GM18951 (cell line): ENCODE results near the gene WIPI1.
"Not testable (repeated sequence)": the region's sequence is repeated elsewhere in the genome, so short reads cannot be mapped to it uniquely, and the experiment has no call there.

Experiments
- POLR2A ChIP-seq: IDR thresholded peaks from 4 replicates; pipeline ENCODE4 v1.6.1; 2011; ENCODE audit warnings: mild to moderate bottlenecking; ENCODE audit not compliant: insufficient read length, insufficient read depth; ENCODE audit errors: extremely low read depth
- in situ Hi-C: fragments of 300-500 bp; cut with MboI; formaldehyde crosslinking; loops from one replicate; pipeline ENCODE4 v1.12.0; 2022; ENCODE audit warnings: low sequenced_read_pairs, mixed read lengths, inconsistent platforms; ENCODE audit not compliant: unreplicated experiment

Gene WIPI1

DNA sequence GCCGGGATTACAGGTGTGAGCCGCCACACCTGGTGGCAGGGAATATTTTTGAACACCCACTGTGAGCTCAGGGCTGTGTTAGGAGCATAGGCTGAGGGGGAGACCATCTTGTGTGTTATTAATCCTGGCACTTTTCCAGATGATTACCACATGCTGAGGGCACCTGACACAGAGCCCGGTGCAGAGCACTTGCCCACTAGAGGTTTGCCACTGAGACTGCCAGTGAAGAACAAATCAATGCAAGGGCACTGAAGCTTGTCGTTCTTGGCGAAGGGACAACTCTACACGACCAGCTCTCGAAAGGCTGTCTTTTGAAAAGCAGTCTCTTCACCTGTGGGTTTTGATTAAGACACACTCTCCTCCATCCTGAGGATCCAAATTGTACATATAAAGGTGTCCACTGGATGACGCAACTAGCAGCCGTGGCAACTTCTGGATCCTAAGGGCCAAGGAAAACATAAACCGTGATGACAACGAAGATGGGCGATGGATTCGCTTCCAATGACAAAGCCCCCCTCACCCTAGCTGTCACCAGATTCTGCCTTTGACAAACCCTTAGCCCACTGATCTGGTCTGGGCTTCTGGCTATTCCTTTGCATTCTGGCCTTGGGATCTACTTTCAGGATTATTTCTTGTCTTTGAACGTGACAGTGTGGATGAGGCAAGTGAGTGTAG lies 28.7 kb downstream of the WIPI1 start:
- no peak for TF ChIP-seq POLR2A
- in situ Hi-C loops, result no loop called here

DNA sequence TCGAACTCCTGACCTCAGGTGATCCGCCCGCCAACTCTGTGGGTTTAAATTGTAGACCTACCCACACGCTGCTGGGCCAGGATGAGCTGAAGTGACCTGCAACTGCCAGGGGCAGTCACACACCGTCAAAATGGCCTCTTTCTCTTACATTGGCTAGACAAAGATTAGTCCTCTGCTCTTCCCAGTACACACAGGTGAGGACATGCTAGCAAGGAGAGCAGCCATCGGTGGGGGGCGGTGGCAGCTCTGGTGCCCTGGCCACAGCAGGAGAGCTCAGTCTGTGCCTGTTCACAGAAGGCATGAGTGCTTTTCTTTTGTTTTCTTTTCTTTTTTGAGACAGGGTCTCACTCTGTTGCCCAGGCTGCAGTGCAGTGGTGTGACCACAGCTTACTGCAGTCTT lies 29.7 kb downstream of the WIPI1 start:
- no peak for TF ChIP-seq POLR2A
- in situ Hi-C loops, result no loop called here

DNA sequence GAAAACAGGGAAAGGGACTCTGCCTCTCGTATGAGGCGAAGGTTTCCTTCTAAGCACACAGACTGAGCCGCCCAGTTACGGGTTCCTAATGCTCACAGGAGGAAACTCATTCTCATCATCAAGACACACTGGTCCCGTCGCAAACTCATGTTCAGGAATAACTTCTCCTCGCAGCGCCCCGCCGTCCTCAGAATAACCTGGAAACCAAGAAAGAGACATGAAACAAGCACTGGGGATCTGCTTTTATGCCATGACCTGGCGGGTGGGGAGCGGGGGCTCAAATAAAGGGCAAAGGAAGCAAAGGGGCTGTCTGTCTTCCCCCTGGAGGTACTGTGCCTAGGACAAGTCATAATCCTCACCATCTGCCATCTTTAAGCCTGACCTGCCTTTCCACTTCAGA lies 31.3 kb downstream of the WIPI1 start:
- TF ChIP-seq POLR2A, result no peak
- in situ Hi-C loops, result no loop called here

DNA sequence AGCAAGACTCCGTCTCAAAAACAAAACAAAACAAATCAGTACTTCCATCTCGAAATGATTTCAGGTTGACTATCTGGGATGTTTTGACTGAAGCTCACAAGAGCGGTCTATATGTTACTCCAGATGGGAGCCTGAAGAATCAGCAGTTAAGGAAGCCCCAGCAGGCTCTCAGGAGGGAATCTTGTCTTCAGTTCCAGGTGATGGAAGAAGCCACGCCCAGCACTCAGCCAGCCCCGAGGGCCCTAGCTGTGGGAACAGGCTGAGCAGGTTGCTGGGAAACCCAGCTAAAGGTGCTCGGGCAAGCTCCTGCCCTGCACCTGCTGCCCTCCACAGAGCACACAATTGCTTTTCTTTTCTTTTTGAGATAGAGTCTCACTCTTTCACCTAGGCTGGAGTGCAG lies 32.4 kb downstream of the WIPI1 start:
- in situ Hi-C loops, result no loop called here
- no peak for TF ChIP-seq POLR2A

DNA sequence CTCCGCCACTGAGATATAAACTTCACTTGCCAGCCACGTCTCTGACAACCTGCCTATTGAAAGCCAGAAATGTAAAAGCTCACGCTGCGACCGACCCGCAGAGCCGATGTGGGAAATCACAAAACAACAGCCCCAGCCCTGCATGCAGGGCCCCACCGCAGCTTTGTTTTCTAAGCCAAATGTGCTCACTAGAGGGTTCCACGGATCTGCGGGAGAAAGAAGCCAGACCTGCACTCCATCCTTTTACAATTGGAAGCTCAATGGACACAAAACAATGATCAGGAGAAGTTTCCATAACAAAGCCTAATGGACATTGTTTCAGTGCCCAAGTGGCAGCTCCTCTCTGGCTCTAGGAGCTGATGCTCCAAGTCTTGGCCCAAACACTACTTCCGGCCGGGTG lies 33.1 kb downstream of the WIPI1 start:
- in situ Hi-C loops, result no loop called here
- no peak for TF ChIP-seq POLR2A

DNA sequence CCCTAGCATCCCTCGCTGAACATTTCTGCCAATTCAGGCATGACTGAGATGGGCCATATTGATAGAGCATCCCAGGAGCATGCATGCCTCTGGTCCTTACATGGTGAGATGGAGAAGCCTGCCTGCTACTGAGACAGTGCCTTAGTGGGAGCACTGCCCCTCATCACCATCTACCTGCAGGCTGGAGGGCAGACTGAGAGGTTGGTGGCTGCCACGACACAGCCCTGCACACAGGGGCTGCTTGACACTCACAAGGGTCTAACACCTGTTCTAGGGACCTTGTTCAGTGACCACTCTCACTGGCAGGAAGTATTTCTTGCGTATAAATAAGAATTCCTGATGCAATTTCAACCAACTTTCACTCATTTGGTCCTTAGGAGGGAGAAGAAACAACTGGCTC lies 34.0 kb downstream of the WIPI1 start:
- no peak for TF ChIP-seq POLR2A
- in situ Hi-C loops, result no loop called here

DNA sequence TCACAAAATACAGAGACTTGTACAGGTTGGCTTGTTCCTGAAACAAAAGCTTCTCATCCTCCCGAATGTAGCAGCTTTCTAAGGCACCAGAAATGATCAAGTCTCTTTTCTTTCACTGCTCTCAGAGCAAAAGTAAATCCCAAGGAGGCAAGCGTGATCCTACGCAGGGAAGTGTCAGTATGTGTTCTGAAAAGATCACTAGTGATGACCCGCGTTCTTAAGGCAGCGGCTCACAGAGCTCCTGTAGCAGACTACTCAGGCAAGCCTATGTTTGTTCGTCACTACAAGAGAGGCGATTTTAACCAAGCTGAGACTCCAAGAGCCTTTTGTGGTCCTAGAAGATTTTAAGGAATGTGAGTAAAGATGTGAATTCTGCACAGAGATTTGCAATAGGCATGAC lies 34.5 kb downstream of the WIPI1 start:
- in situ Hi-C loops, result no loop called here
- TF ChIP-seq POLR2A, result no peak

DNA sequence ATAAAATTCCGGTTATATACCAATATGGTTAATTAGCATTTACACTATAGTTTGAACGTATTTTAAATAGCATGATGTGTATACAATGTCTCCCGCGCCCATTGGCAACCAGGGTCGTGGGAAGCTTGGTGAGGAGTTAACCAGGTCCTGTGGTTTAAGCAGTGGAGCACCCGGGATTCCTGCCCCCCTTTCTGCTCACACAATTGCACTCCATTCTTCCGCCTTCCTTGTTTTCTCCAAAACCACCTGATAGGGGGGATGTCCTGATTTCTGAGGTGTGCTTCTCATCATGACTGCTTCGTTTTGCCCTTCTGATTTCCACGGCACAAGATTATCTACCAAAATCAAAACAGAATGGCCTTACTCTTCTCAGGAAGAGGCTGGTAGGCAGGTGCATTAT lies 35.8 kb downstream of the WIPI1 start:
- in situ Hi-C loops, result no loop called here
- no peak for TF ChIP-seq POLR2A

DNA sequence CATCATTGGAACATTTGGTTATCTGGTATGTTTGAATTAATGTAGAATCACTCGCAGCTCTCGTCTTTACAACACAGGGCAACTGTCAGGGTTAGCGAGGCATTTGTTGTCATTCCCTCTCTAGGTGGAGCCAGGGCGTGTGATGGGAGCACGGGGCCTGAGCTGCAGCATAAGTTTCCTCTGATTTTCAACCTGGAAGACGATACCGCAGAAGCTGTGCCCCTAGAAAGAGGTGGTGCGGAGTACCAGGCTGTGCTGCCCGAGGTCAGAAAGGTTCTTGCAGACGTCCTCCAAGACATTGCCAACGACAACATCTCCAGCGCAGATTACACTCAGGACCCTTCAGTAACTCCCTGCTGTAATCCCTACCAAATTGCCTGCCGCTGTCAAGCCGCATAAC lies 37.2 kb downstream of the WIPI1 start:
- in situ Hi-C loops, result no loop called here
- no peak for TF ChIP-seq POLR2A

DNA sequence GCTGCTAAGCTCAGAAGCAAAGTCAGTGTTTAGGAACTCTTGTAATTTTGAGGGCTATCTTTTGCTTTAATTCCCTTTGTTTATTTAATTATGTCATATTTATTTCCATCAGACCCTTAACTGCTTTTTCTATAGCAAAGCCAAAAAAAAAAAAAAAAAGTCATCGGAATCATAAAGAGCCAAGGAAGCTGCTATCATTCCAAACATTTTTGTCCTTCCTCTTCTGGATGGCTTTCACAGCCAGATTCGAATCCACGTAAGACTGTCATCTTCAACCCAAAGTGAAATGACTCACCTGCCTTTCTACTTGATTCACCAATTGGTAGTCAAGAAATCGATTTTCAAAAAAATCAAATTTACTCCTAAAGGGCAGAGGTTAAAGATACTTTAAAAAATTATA lies 38.4 kb downstream of the WIPI1 start:
- no peak for TF ChIP-seq POLR2A
- in situ Hi-C loops, result no loop called here

DNA sequence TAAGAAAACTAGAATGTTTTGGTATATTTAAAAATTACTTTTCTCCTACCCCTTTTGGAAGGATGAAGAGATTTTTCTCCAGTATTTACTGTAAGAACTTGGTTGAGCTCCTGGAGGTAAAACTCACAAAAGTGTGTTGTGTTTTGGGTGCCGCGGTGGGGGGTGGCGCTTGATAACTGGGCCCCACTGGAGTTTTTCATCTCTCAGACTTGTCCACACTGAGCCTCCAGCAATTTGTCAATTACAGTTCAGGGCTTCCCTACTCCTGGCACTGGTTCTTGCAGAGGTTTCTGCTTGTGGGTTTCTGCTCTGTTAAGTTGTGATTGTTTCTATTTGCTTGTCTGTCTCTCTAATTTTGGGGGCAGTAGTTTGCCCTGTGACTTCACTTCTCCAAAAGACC lies 40.0 kb downstream of the WIPI1 start:
- no peak for TF ChIP-seq POLR2A
- in situ Hi-C loops, result no loop called here

DNA sequence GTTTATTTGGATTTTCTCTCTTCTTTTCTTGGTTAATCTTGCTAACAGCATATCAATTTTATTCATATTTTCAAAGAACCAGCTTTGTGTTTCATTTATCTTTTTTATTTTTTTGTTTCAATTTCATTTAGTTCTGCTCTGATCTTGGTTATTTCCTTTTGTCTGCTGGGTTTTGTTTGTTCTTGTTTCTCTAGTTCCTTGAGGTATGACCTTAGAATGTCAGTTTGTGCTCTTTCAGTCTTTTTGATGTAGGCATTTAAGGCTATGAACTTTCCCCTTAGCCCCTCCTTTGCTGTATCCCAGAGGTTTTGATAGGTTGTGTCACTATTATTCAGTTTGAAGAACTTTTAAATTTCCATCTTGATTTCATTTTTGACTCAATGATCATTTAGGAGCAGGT lies 42.4 kb downstream of the WIPI1 start:
- in situ Hi-C loops, result not testable (repeated sequence)

DNA sequence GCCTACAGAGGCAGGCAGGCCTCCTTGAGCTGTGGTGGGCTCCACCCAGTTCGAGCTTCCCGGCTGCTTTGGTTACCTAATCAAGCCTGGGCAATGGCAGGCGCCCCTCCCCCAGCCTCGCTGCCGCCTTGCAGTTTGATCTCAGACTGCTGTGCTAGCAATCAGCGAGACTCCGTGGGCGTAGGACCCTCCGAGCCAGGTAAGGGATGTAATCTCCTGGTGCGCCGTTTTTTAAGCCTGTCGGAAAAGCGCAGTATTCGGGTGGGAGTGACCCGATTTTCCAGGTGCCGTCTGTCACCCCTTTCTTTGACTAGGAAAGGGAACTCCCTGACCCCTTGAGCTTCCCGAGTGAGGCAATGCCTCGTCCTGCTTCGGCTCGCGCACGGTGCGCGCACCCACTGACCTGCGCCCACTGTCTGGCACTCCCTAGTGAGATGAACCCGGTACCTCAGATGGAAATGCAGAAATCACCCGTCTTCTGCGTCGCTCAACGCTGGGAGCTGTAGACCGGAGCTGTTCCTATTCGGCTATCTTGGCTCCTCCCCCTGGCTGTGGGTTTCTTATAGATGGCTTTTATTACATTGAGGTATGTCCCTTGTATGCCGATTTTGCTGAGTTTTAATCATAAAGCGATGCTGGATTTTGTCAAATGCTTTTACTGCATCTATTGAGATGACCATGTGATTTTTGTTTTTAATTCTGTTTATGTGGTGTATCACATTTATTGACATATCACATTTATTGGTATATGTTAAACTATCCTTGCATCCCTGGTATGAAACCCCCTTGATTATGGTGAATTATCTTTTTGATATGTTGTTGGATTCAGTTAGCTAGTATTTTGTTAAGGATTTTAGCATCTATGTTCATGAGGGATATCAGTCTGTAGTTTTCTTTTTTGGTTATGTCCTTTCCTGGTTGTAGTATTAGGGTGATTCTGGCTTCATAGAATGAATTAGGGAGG lies 43.4 kb downstream of the WIPI1 start:
- in situ Hi-C loops, result not testable (repeated sequence)

DNA sequence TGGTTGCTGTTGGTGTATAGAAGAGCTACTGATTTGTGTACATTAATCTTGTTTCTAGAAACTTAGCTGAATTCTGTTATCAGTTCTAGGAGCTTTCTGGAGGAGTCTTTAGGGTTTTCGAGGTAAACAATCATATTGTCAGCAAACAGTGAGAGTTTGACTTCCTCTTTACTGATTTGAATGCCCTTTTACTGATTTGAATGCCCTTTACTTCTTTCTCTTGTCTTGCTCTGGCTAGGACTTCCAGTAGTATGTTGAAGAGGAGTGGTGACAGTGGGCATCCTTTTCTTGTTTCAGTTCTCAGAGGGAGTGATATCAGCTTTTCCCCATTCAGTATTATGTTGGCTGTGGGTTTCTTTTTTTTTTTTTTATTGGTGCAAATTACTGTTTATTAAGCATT lies 49.6 kb downstream of the WIPI1 start:
- in situ Hi-C loops, result not testable (repeated sequence)

DNA sequence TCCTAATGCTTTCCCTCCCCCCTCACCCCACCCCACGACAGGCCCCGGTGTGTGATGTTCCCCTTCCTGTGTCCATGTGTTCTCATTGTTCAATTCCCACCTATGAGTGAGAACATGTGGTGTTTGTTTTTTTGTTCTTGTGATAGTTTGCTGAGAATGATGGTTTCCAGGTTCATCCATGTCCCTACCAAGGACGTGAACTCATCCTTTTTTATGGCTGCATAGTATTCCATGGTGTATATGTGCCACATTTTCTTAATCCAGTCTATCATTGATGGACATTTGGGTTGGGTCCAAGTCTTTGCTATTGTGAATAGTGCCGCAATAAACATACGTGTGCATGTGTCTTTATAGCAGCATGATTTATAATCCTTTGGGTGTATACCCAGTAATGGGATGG lies 53.5 kb downstream of the WIPI1 start:
- in situ Hi-C loops, result not testable (repeated sequence)
